ENCODE measurements around the gene GLI2.

Gene GLI2

GRCh38 chr2:120759543-120760331, 24.1 kb downstream of the GLI2 start:
- DNase-seq: no peak

GRCh38 chr2:120760446-120761135, 24.9 kb downstream of the GLI2 start:
- DNase-seq: no peak

- no peak for DNase-seq
Measured at GRCh38 chr2:120761164-120761861, 25.6 kb downstream of the GLI2 start.

- DNase-seq: no peak
Measured at GRCh38 chr2:120761911-120762310, 26.2 kb downstream of the GLI2 start.

GRCh38 chr2:120762341-120763061, 26.8 kb downstream of the GLI2 start:
- no peak for DNase-seq

- no peak for DNase-seq
Measured at GRCh38 chr2:120763508-120763907, 27.8 kb downstream of the GLI2 start.

GRCh38 chr2:120763931-120764330, 28.3 kb downstream of the GLI2 start:
- DNase-seq: no peak

- DNase-seq: no peak
Measured at GRCh38 chr2:120764492-120764891, 28.8 kb downstream of the GLI2 start.

- DNase-seq: no peak
Measured at GRCh38 chr2:120764991-120765677, 29.5 kb downstream of the GLI2 start.

- DNase-seq: no peak
Measured at GRCh38 chr2:120765678-120766469, 30.2 kb downstream of the GLI2 start.

- DNase-seq: no peak
Measured at GRCh38 chr2:120766470-120767351, 31.0 kb downstream of the GLI2 start.

GRCh38 chr2:120767486-120768005, 31.9 kb downstream of the GLI2 start:
- DNase-seq: no peak

- no peak for DNase-seq
Measured at GRCh38 chr2:120768112-120769048, 32.7 kb downstream of the GLI2 start.

- DNase-seq: no peak
Measured at GRCh38 chr2:120769076-120769786, 33.6 kb downstream of the GLI2 start.

GRCh38 chr2:120769787-120770120, 34.1 kb downstream of the GLI2 start:
- DNase-seq: no peak

GRCh38 chr2:120770176-120770575, 34.5 kb downstream of the GLI2 start:
- DNase-seq: no peak

GRCh38 chr2:120770641-120771040, 35.0 kb downstream of the GLI2 start:
- DNase-seq: no peak

- no peak for DNase-seq
Measured at GRCh38 chr2:120771111-120771780, 35.6 kb downstream of the GLI2 start.

Measured in stimulated activated naive CD4-positive, alpha-beta T cell (primary cell).